ENCODE data around the gene SRPX2.

The SRPX2 gene

GRCh38 chrX:100635989-100636320 is 8.0 kb upstream of the SRPX2 start:
- Histone ChIP-seq H3K4me3 (IDR thresholded peaks at IDR 0.05; ENCODE audit: insufficient read depth, low read depth, low read length) (no peak overlapping the region), H3K4me2 (no peak overlapping the region), H3K27ac (no peak overlapping the region), H3K4me1 (ENCODE audit: low read depth, poor library complexity, severe bottlenecking) (no peaks in the 10 kb centered on the region), H3K79me2 (ENCODE audit: insufficient read depth, low read depth) (no peaks in the 10 kb centered on the region), H3K9ac (no peak overlapping the region), H3K27me3 (ENCODE audit: insufficient read depth, low read depth) (no peaks in the 10 kb centered on the region), H2AFZ (ENCODE audit: low read depth) (no peak overlapping the region), H4K20me1 (ENCODE audit: insufficient read depth) (no peaks in the 10 kb centered on the region), H3K36me3 (ENCODE audit: insufficient read depth) (no peaks in the 10 kb centered on the region)
- TF ChIP-seq CTCF (conservative IDR thresholded peaks at IDR 0.05; ENCODE audit: low read depth, low read length) = no peak

GRCh38 chrX:100636321-100636991 is 7.5 kb upstream of the SRPX2 start, which contains the start of gene TSPAN6:
TSS of gene TSPAN6 (minus strand) at chrX:100636806. CDS start at chrX:100636694, 112 bp downstream.
- no peaks in the 10 kb centered on the region for H4K20me1 ChIP-seq (ENCODE audit: insufficient read depth)
- no peak within 1 kb of the TSS for H2AFZ ChIP-seq (ENCODE audit: low read depth)
- H3K9ac ChIP-seq = no peak within 1 kb of the TSS
- H3K4me1 ChIP-seq (ENCODE audit: low read depth, poor library complexity, severe bottlenecking) = no peaks in the 10 kb centered on the region
- no peak within 1 kb of the TSS for H3K27ac ChIP-seq
- no peaks in the 10 kb centered on the region for H3K36me3 ChIP-seq (ENCODE audit: insufficient read depth)
- H3K27me3 ChIP-seq (ENCODE audit: insufficient read depth, low read depth) = no peaks in the 10 kb centered on the region
- TF ChIP-seq CTCF (conservative IDR thresholded peaks at IDR 0.05; ENCODE audit: low read depth, low read length) = no peak
- no peaks in the 10 kb centered on the region for H3K79me2 ChIP-seq (ENCODE audit: insufficient read depth, low read depth)
- no peak within 1 kb of the TSS for H3K4me3 ChIP-seq (IDR thresholded peaks at IDR 0.05; ENCODE audit: insufficient read depth, low read depth, low read length)
- no peak within 1 kb of the TSS for H3K4me2 ChIP-seq

GRCh38 chrX:100642290-100642689 is 1.7 kb upstream of the SRPX2 start:
- no peaks in the 10 kb centered on the region for H3K36me3 ChIP-seq (ENCODE audit: insufficient read depth)
- no peaks in the 10 kb centered on the region for H3K4me1 ChIP-seq (ENCODE audit: low read depth, poor library complexity, severe bottlenecking)
- no peak overlapping the region for H3K27ac ChIP-seq
- H4K20me1 ChIP-seq (ENCODE audit: insufficient read depth) = no peaks in the 10 kb centered on the region
- no peak overlapping the region for H3K9ac ChIP-seq
- no peak overlapping the region for H3K4me2 ChIP-seq
- no peak overlapping the region for H2AFZ ChIP-seq (ENCODE audit: low read depth)
- no peaks in the 10 kb centered on the region for H3K27me3 ChIP-seq (ENCODE audit: insufficient read depth, low read depth)
- TF ChIP-seq CTCF (conservative IDR thresholded peaks at IDR 0.05; ENCODE audit: low read depth, low read length) = no peak
- no peaks in the 10 kb centered on the region for H3K79me2 ChIP-seq (ENCODE audit: insufficient read depth, low read depth)
- H3K4me3 ChIP-seq (IDR thresholded peaks at IDR 0.05; ENCODE audit: insufficient read depth, low read depth, low read length) = no peak overlapping the region

GRCh38 chrX:100643212-100643611 is 787 bp upstream of the SRPX2 start:
- Histone ChIP-seq H3K4me1 (ENCODE audit: low read depth, poor library complexity, severe bottlenecking) (no peaks in the 10 kb centered on the region), H3K27ac (no peak overlapping the region), H3K4me3 (IDR thresholded peaks at IDR 0.05; ENCODE audit: insufficient read depth, low read depth, low read length) (no peak overlapping the region), H3K27me3 (ENCODE audit: insufficient read depth, low read depth) (no peaks in the 10 kb centered on the region), H3K4me2 (no peak overlapping the region), H3K79me2 (ENCODE audit: insufficient read depth, low read depth) (no peaks in the 10 kb centered on the region), H4K20me1 (ENCODE audit: insufficient read depth) (no peaks in the 10 kb centered on the region), H2AFZ (ENCODE audit: low read depth) (no peak overlapping the region), H3K9ac (no peak overlapping the region), H3K36me3 (ENCODE audit: insufficient read depth) (no peaks in the 10 kb centered on the region)
- no peak for TF ChIP-seq CTCF (conservative IDR thresholded peaks at IDR 0.05; ENCODE audit: low read depth, low read length)

Data from KMS-11 (cell line).